Stimulated activated naive B cell treated with anti-CD40 and anti-IgM and Interleukin-4, amounts not matched to agents 10 μg/mL and 1 μg/mL and 100 μg/mL, for 72 hours (primary cell): ENCODE data around the gene B3GALT6.

Experiments used
- ATAC-seq, 2 donors: fragments of 150-1000 bp; cut with Tn5 transposase; replicated peaks; 2 replicates each; pipeline ENCODE4 v1.10.0; 2021; ENCODE audit warnings: moderate library complexity in 1 of 2
- DNase-seq: peaks from one replicate; pipeline ENCODE4 v3.0.0; 2021
- H3K27ac Mint-ChIP-seq: one replicate; pipeline ENCODE4 v1.8.0; 2022; ENCODE audit warnings: mild to moderate bottlenecking, mixed read lengths
- H3K27me3 Mint-ChIP-seq, 2 donors: one replicate each; pipeline ENCODE4 v1.8.0; 2022; ENCODE audit warnings: mixed read lengths in 2 of 2
- H3K36me3 Mint-ChIP-seq, 2 donors: one replicate each; pipeline ENCODE4 v1.8.0; 2022; ENCODE audit warnings: mixed read lengths in 2 of 2, mild to moderate bottlenecking in 1 of 2
- H3K4me1 Mint-ChIP-seq, 2 donors: one replicate each; pipeline ENCODE4 v1.8.0; 2022; ENCODE audit warnings: mixed read lengths in 2 of 2, mild to moderate bottlenecking in 1 of 2
- H3K4me3 Mint-ChIP-seq, 2 donors: one replicate each; pipeline ENCODE4 v1.8.0; 2022; ENCODE audit warnings: mild to moderate bottlenecking in 2 of 2, mixed read lengths in 2 of 2, moderate library complexity in 1 of 2
- H3K9me3 Mint-ChIP-seq, 2 donors: one replicate each; pipeline ENCODE4 v1.8.0; 2022; ENCODE audit warnings: mixed read lengths in 2 of 2, mild to moderate bottlenecking in 1 of 2

Gene B3GALT6

DNA sequence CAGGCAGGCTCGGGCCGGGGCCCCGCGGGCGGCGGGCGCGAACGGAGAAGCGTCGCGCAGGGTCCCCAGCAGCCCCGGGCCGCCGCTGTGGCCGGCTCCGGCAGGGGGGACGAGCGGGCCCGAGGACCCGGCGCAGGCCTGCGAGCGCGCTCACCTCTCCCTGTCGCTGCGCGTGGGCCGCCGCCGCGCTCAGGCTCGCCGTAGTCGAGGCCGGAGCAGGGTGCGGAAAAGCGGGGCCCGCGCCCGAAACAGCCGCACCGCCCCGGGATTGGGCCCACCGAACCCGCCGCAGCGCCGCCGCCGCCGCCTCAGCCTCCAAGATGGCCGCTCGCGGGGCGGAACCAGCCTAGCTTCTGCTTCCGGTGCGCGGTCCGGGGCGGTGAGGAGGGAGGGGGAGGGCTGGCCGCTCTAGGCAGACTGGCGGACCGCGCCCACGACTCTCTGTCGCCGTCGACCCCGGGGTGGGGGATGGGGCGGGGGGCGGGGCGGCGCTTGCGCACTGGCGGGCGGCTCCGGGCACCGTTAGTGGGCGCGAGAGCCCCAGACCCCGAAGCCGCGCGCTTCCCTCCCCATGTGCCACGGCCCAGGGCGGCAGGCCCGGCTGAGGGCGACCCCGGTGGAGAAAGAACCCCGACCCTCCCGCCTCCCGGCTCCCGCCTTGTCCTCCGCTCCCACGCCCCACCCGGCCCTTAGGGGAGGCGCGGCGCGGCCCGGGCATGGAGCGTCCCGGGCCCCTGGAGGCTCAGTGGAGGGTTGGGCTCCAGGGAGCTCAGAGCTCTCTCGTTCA, 41.7 kb downstream of the B3GALT6 start, which contains the start of gene UBE2J2:
TSS of gene UBE2J2 (minus strand) at position 343 of the 787 bp plus-strand sequence. CDS start 5,862 bp downstream, outside the sequence.
- H3K4me3 Mint-ChIP-seq: peak within 1 kb of the TSS; percentile 87 to 89
- ATAC-seq (peak; percentile 96 to 98), DNase-seq (peak; percentile 83)
- peaks cover 22 to 28% of the 10 kb centered on the region in 2 donors for H3K36me3 Mint-ChIP-seq
- peaks cover 28 to 40% of the 10 kb centered on the region in 2 donors for H3K4me1 Mint-ChIP-seq
- H3K27me3 Mint-ChIP-seq: no peaks in the 10 kb centered on the region
- H3K27ac Mint-ChIP-seq: peak within 1 kb of the TSS; percentile 94
- H3K9me3 Mint-ChIP-seq: no peaks in the 10 kb centered on the region

DNA sequence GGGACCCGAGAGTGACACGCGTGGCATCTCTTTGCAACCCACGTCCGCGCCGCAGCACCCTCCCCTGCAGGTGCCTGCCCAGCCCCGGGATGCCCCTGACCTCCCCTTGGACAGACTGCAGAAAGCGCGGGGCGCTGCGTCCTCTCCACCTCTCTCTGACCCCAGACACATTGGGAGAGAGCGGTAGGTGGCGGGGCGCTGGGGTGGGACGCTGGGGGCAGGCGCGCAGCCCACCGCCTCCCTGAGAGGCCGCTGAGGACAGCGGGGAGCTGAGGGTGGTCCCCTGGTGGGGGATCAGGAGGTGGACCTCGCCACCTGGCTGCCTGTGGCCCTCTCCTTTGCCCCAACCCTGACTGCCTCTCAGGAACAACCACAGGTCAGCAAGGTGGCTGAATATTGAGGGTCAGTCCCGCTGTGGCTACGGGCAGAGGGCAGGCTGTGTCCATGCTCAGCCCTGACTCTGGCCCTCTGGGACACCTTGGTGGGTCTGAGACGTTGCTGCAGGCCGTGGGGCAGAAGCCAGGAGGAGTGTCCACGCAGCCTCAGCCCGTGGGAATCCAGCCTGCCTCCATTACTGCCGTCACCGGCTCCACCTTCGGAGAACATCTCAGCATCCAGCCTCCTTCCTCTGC, 42.4 kb downstream of the B3GALT6 start:
- DNase-seq (no peak), ATAC-seq (no peak)
- peak overlapping the region; percentile 71 for H3K27ac Mint-ChIP-seq

DNA sequence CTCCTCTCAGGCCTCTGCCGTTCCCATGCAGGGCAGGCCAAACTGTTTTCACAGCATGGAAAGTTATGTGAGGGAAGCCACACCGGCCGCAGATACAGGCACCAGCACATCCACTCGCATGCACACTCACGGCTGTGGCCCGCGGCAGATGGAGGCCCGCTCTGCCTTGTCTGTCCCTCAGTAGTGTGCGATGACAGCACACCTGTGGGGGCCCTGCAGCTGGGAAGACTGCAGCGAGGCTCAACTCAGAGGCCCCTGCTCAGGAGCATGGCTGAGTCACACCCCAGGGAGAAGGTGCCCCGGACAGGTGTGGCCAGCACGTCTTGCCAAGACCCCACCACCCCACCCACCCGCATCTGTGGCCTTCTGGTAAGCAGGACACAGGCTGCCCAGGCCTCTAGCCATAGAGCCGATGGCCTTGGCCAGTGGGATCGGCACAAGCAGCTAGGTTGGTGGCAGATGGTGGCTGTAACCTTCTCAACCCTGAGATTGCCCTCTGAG, 42.9 kb downstream of the B3GALT6 start:
- ATAC-seq: no peak
- H3K27ac Mint-ChIP-seq: peak overlapping the region; percentile 71
- H3K27me3 Mint-ChIP-seq: no peaks in the 10 kb centered on the region

More for the DNA sequence above, 42.4 kb downstream of the B3GALT6 start:
- H3K4me3 Mint-ChIP-seq: peak overlapping the region; percentile 75 to 80
- H3K9me3 Mint-ChIP-seq: no peaks in the 10 kb centered on the region
- H3K27me3 Mint-ChIP-seq: no peaks in the 10 kb centered on the region
- H3K4me1 Mint-ChIP-seq: peaks cover 28 to 40% of the 10 kb centered on the region in 2 donors
- peaks cover 22 to 28% of the 10 kb centered on the region in 2 donors for H3K36me3 Mint-ChIP-seq

DNA sequence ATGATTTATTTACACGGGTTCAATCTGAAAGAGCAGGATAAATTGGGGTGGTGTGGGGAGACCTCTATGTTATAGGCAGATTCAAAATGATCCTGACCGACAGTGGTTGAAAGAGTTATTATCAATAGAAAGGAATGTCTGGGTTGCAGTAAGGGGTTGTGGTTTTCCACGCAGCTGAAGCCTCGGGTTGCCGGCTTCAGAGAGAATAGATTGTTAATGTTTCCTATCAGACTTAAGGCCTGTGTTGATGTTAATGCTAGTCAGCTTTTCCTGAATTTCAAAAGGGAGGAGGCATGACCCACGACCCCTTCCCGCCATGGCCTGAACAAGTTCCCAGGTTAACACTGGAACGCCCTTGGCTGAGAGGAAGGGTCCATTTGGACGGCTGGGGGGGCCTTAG, 43.8 kb downstream of the B3GALT6 start:
- Mint-ChIP-seq H3K27ac (peak overlapping the region; percentile 37), H3K9me3 (no peaks in the 10 kb centered on the region), H3K27me3 (no peaks in the 10 kb centered on the region), H3K4me1 (peaks cover 16 to 27% of the 10 kb centered on the region in 2 donors), H3K36me3 (peaks cover 11 to 15% of the 10 kb centered on the region in 2 donors), H3K4me3 (no peak overlapping the region)
- no peak for DNase-seq
- no peak for ATAC-seq

More for the DNA sequence above, 42.9 kb downstream of the B3GALT6 start:
- peak overlapping the region; percentile 68 to 80 for H3K4me3 Mint-ChIP-seq
- H3K4me1 Mint-ChIP-seq: peaks cover 24 to 36% of the 10 kb centered on the region in 2 donors
- peaks cover 19 to 23% of the 10 kb centered on the region in 2 donors for H3K36me3 Mint-ChIP-seq
- H3K9me3 Mint-ChIP-seq: no peaks in the 10 kb centered on the region
- no peak for DNase-seq

DNA sequence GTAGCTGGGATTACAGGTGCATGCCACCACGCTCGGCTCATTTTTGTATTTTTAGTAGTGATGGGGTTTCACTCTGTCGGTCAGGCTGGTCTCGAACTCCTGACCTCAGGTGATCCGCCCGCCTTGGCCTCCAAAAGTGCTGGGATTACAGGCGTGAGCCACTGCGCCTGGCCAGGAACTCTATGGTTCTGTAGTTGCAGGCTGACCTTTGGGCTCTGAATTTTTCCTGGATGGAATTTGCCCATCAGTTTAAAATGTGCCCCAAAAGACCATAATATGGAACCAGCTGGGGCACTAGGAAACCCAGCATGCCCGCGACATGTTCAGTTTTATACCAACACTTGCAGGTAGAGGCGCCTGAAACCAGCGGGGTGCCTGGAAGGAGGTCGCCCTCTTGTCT, 46.6 kb downstream of the B3GALT6 start:
- no peak overlapping the region for H3K4me3 Mint-ChIP-seq

DNA sequence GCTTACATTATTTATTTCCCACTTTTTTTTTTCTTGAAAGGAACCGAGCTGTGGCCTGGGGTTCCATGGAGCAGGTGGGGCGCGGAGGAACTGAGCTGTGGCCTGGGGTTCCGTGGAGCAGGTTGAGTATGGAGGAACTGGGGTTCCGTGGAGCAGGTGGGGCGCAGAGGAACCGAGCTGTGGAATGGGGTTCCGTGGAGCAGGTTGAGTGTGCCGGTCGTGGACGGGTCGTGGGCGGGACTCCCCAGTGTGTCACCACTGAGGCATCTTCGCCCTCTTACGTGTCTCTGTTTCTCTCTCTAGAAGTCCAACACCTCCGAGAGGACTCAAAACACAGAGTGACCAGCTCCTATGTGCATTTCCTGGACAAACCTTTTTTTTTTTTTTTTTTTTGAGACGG, 47.0 kb downstream of the B3GALT6 start:
- H3K36me3 Mint-ChIP-seq: no peaks in the 10 kb centered on the region
- H3K4me1 Mint-ChIP-seq: peaks cover 8 to 12% of the 10 kb centered on the region in 2 donors
- H3K27me3 Mint-ChIP-seq: no peaks in the 10 kb centered on the region
- DNase-seq (no peak), ATAC-seq (no peak)
- no peaks in the 10 kb centered on the region for H3K9me3 Mint-ChIP-seq
- H3K27ac Mint-ChIP-seq: no peak overlapping the region
- no peak overlapping the region for H3K4me3 Mint-ChIP-seq

More for the DNA sequence above, 46.6 kb downstream of the B3GALT6 start:
- Mint-ChIP-seq H3K27ac (no peak overlapping the region), H3K4me1 (peaks cover 5 to 10% of the 10 kb centered on the region in 2 donors), H3K36me3 (no peaks in the 10 kb centered on the region), H3K9me3 (no peaks in the 10 kb centered on the region), H3K27me3 (no peaks in the 10 kb centered on the region)
- ATAC-seq (no peak), DNase-seq (no peak)

DNA sequence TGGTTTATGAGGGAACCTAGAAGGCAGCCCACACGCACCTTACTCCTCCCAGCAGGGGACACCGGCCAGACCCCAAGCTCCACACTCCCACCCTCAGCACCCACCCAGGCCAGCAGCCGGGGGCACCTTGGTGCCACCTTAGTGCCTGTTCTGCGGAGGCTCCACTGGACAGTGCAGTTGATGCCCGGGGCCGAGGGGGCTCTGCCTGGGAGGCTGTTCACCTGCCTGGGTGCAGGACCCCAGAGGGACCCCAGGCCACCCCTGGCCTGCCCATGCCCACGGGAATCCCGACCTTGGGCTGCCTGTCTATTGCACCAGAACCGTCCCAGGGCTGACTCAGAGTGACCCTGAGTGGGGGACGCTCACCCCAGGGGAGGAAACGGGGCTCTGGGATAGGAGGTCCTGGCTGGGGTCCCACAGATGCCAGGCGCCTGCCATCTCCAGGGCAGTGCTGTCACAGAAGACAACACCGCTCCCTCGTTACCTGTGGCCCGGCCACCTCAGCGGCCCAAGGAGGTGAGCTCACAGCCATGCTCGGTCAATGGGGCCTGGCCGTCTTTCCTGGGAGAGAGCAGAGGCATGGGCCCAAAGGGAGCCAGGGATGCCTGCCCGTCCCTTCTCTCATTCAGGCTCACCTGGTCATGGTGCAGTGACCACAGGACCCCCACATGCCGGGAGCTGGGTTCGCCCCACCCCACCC, 48.9 kb downstream of the B3GALT6 start:
- ATAC-seq (no peak), DNase-seq (no peak)
- Mint-ChIP-seq H3K4me3 (no peak overlapping the region), H3K4me1 (peaks cover 4% of the 10 kb centered on the region in 2 donors), H3K27me3 (no peaks in the 10 kb centered on the region), H3K9me3 (no peaks in the 10 kb centered on the region), H3K27ac (no peak overlapping the region), H3K36me3 (no peaks in the 10 kb centered on the region)

DNA sequence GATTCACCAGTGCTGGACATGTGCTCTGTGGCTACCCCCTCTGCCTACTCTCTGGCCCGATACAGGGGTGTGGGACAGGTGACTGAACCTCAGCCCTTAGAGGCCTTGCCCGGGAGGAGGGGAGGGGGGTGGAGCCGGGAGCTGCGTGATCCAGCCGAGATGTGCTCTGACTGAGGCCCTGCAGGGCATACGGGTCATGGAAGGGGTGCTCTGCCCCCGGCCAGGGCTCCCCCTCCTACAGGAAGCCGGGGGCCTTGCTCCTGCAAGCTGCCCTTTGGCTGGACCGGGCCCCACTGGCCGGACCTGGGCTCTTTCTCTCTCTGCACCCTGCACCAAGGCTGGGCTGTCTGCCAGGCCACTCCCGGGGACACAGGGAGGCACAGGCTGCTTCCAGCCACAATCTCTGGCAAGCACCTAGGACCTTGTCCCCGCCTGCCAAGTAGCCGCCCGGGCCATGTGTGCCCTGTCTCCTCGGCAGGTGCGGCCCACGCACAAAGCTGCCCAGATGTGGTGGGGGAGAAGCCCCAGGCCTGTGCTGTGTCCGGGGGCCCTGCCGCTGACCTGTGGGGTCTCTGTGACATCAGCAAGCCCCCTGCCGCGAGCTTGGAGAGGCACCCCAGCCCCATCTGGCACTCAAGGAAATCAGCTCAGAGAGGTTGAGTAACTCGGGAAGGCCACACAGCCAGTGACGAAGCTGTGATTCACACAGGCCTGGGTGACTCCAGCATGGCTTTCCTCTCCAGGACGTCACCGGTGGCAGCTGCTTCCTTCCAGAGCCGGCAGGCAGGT, 49.7 kb downstream of the B3GALT6 start:
- Mint-ChIP-seq H3K27ac (no peak overlapping the region), H3K9me3 (no peaks in the 10 kb centered on the region), H3K4me3 (no peak overlapping the region), H3K4me1 (peaks cover 4% of the 10 kb centered on the region in 2 donors), H3K27me3 (no peaks in the 10 kb centered on the region), H3K36me3 (no peaks in the 10 kb centered on the region)
- DNase-seq: no peak
- ATAC-seq: no peak

DNA sequence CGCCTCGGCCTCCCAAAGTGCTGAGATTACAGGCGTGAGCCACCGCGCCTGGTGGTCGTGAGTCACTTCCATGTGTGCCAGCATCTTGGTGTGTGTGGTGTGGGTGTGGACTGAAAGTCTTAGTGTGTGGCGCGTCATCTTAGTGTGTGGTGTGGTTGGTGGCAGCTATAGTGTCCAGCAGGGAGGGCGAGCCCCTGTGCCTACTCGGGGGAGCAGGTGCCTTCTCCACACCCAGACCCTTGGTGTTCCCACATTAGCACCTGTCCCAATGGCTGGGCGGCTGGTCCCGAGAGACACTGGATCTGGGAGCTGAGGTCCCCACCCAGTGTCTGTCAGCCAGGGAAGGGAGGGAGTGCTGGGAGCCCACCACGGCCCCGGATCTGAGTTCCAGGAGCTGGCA, 51.0 kb downstream of the B3GALT6 start:
- H3K27me3 Mint-ChIP-seq: no peaks in the 10 kb centered on the region
- no peaks in the 10 kb centered on the region for H3K9me3 Mint-ChIP-seq
- H3K4me3 Mint-ChIP-seq: no peak overlapping the region
- peaks cover 4% of the 10 kb centered on the region in 2 donors for H3K4me1 Mint-ChIP-seq
- DNase-seq (no peak), ATAC-seq (no peak)
- H3K36me3 Mint-ChIP-seq: no peaks in the 10 kb centered on the region
- H3K27ac Mint-ChIP-seq: no peak overlapping the region

DNA sequence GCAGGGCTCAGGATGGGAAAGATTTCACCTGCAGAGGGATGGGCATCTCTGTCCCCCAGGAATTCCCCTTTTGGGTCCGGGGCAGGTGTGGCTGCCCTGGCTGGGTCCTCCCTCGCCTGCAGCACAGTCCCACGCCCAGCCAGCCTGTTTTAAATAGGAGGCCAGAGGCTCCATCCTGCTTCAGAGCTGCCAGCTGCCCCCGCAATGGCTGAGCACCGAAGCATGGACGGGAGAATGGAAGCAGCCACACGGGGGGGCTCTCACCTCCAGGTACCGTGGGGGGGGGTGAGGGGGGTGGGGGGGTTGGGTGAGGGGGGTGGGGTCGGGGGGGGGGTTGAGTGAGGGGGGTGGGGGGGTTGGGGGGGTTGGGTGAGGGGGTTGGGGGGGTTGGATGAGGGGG, 51.8 kb downstream of the B3GALT6 start:
- no peaks in the 10 kb centered on the region for H3K9me3 Mint-ChIP-seq
- H3K4me1 Mint-ChIP-seq: peaks cover 4% of the 10 kb centered on the region in 2 donors
- no peaks in the 10 kb centered on the region for H3K27me3 Mint-ChIP-seq
- no peaks in the 10 kb centered on the region for H3K36me3 Mint-ChIP-seq
- peak; percentile 48 to 76 for ATAC-seq
- no peak for DNase-seq
- H3K4me3 Mint-ChIP-seq: peak overlapping the region in 1 of 2 donors; percentile 44
- H3K27ac Mint-ChIP-seq: peak overlapping the region; percentile 85
